GM13977 (cell line): Measurements from ENCODE around the gene DBP.

Experiments
- DNase-seq: peaks from one replicate; pipeline ENCODE4 v3.0.0; 2012; ENCODE audit warnings: low spot score
- in situ Hi-C: fragments of 300-500 bp; cut with MboI; formaldehyde crosslinking; loops from one replicate; pipeline ENCODE4 v1.12.0; 2022; ENCODE audit warnings: low sequenced_read_pairs, low pct_unique_long_range_greater_than_20kb, mixed read lengths, inconsistent platforms; ENCODE audit not compliant: unreplicated experiment
- TF ChIP-seq, protein P1 (sequence below): IDR thresholded peaks from 2 replicates; pipeline ENCODE4 v1.5.1; 2012; ENCODE audit warnings: mild to moderate bottlenecking, control low read depth; ENCODE audit not compliant: insufficient read depth; ENCODE audit errors: extremely low read depth, missing control alignments

DBP gene

DNA sequence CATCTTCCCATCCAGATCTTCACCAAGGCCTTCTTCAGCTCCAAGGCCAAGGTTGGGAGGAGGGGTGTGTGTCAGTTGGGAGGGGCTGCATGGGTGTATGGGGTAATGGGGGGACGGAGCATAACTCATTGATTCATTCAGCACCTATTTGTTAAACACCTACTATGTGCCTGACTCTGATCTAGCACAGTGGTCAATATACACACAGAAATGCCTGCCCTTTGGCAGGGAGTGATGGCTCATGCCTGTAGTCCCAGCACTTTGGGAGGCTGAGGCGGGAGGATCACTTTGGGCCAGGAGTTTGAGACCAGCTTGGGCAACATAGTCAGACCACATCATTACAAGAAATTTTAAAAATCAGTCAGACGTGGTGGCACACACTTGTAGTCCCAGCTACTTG lies 49.8 kb downstream of the DBP start:
- in situ Hi-C loops, result loop anchor here (5.0 to 10.0 kb wide), 2 partner anchors 80 to 273 kb away; no protein-coding TSS in a partner anchor
- TF ChIP-seq, protein P1, sequence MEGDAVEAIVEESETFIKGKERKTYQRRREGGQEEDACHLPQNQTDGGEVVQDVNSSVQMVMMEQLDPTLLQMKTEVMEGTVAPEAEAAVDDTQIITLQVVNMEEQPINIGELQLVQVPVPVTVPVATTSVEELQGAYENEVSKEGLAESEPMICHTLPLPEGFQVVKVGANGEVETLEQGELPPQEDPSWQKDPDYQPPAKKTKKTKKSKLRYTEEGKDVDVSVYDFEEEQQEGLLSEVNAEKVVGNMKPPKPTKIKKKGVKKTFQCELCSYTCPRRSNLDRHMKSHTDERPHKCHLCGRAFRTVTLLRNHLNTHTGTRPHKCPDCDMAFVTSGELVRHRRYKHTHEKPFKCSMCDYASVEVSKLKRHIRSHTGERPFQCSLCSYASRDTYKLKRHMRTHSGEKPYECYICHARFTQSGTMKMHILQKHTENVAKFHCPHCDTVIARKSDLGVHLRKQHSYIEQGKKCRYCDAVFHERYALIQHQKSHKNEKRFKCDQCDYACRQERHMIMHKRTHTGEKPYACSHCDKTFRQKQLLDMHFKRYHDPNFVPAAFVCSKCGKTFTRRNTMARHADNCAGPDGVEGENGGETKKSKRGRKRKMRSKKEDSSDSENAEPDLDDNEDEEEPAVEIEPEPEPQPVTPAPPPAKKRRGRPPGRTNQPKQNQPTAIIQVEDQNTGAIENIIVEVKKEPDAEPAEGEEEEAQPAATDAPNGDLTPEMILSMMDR, result no peak
- no peak for DNase-seq

DNA sequence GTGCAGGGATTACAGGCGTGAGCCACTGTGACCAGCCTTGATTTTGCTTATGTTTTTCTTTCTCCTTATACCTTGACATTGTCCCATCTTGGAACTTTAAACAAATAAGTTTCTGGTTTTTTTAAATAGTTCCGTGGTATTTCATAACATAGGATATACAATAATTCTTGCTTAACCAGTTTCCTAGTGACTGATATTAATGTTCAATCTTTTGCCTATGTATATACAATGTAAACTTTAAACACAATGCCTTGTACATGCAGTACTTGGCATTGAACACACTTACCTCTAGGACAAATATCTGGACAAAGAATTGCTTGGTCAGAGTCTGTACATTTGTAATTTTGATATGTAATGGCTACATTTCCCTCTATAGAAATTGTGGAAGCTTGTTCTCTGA lies 55.0 kb downstream of the DBP start:
- DNase-seq, result no peak
- TF ChIP-seq, protein P1, result no peak
- in situ Hi-C loops, result loop anchor here (10.0 kb wide), 1 partner anchor 267 kb away; no protein-coding TSS in a partner anchor
